ENCODE results near the gene C1QTNF8.

Gene C1QTNF8

GRCh38 chr16:1096169-1097082, at the start of gene C1QTNF8:
C1QTNF8 (minus strand) TSS chr16:1096244; CDS start chr16:1094922, 1,322 bp downstream.
- H3K27ac ChIP-seq: no peak within 1 kb of the TSS
- DNase-seq (ENCODE audit: low read depth, low spot score): no peak

- DNase-seq (ENCODE audit: low read depth, low spot score): no peak
- no peak overlapping the region for H3K27ac ChIP-seq
Observed at GRCh38 chr16:1145383-1146100, 49.5 kb upstream of the C1QTNF8 start.

DNA sequence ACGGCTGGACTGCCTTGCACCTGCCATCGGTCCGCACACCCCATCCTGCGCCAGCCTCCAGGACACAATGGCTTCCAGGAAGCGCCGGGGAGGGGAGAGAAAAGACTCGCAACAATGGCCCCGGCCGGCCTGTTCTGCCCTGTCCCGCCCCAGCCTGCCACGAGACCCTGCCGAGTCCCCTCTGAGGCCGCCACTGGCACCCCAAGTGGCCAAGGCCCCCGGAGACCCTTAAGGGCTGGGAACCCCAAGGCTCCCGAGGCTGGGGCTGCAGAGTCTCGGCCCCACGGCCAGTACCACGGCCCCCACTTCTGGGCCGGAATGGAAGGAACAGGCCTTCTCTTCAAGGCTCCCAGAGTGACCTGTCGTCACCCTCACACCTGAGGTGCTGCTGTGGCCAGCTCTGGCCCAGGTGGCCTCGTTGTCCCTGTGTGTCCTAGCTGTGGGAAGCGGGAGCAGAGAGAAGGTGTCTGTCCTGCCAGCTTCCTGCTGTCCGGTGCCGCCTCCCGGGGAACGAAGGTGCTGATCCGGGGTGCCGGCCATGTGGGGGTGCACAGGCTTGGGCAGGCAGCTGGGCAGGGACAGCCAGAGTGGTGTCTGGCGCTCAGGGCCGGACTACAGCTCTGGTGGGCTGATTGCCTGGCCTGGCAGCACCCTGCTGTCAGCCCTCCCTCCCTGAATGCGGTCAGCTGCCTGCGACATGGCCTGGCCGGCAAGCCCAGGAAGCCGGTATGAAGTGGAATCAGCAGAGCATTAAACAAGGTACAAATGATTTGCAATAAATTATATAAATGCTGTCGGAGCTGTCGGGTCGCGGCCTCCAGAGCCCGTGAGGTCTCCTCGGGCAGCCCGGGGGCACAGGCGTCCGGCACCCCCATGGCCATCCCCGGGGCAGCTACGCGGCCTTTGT, 48.7 kb upstream of the C1QTNF8 start:
- H3K27ac ChIP-seq: no peak overlapping the region
- no peak for DNase-seq (ENCODE audit: low read depth, low spot score)

GRCh38 chr16:1143761-1144450, 47.9 kb upstream of the C1QTNF8 start:
- no peak for DNase-seq (ENCODE audit: low read depth, low spot score)

GRCh38 chr16:1142911-1143310, 46.9 kb upstream of the C1QTNF8 start:
- DNase-seq (ENCODE audit: low read depth, low spot score): no peak
- no peak overlapping the region for H3K27ac ChIP-seq

More at GRCh38 chr16:1143761-1144450, 47.9 kb upstream of the C1QTNF8 start:
- H3K27ac ChIP-seq: no peak overlapping the region

- no peak overlapping the region for H3K27ac ChIP-seq
- DNase-seq (ENCODE audit: low read depth, low spot score): no peak
Observed at GRCh38 chr16:1141716-1142115, 45.7 kb upstream of the C1QTNF8 start.

DNA sequence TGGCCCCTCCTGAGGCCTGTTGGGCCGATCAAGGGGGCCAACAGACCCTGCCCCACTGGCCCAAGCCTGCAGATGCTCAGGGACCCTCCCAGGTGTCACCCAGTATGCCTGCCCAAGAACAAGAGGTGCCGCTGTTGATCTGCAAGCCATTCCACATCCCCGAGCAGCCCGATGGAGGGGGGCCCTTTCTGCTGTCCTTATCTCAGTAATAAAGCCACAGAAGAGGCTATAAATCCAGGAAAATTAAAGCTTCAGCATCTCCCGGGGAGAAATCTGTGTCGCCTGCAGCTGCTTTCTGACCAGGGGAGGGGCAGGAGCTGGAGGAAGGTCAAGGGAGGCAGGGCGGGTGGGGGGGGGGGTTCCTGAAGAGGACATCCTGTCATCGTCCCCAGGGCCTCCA, 45.1 kb upstream of the C1QTNF8 start:
- no peak overlapping the region for H3K27ac ChIP-seq
- no peak for DNase-seq (ENCODE audit: low read depth, low spot score)

GRCh38 chr16:1140582-1141162, 44.6 kb upstream of the C1QTNF8 start:
- no peak overlapping the region for H3K27ac ChIP-seq
- no peak for DNase-seq (ENCODE audit: low read depth, low spot score)

DNA sequence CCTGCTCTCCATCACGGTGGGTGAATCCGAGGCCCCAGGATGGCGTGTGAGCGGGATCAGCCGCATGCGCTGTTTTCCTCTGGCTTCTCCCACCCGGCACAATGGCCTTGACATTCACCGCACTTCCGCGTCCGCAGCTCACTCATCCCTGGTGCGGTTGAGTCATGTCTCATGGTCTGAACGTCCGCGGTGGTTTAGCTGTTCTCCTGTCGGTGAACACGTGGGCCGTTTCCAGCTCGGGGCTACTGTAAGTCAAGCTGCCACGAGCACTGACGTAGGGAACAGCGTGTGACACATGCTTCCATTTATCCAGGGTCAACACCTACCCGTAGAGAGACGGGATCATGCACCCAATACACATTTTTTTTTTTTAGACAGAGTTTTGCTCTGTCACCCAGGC, 41.6 kb upstream of the C1QTNF8 start:
- no peak for DNase-seq (ENCODE audit: low read depth, low spot score)

DNA sequence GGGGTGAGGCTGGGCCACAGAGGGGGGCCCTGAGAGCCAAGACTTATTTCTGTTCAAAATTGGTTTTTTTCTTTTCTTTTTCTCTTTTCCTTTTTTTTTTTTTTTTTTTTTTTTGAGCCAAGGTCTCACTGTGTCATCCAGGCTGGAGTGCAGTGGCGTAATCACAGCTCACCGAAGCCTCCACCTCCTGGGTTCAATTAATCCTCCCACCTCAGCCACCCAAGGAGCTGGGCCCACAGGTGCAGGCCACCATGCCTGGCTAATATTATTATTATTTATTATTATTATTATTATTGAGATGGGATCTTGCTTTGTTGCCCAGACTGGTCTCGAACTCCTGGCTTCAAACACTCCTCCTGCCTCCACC, 39.4 kb upstream of the C1QTNF8 start:
- DNase-seq (ENCODE audit: low read depth, low spot score): no peak
- H3K27ac ChIP-seq: no peak overlapping the region

More for the DNA sequence above, 41.6 kb upstream of the C1QTNF8 start:
- H3K27ac ChIP-seq: no peak overlapping the region

- DNase-seq (ENCODE audit: low read depth, low spot score): no peak
- H3K27ac ChIP-seq: no peak overlapping the region
Observed at GRCh38 chr16:1134776-1135458, 38.9 kb upstream of the C1QTNF8 start.

- no peak for DNase-seq (ENCODE audit: low read depth, low spot score)
- H3K27ac ChIP-seq: no peak overlapping the region
Observed at GRCh38 chr16:1133810-1134520, 37.9 kb upstream of the C1QTNF8 start.

DNA sequence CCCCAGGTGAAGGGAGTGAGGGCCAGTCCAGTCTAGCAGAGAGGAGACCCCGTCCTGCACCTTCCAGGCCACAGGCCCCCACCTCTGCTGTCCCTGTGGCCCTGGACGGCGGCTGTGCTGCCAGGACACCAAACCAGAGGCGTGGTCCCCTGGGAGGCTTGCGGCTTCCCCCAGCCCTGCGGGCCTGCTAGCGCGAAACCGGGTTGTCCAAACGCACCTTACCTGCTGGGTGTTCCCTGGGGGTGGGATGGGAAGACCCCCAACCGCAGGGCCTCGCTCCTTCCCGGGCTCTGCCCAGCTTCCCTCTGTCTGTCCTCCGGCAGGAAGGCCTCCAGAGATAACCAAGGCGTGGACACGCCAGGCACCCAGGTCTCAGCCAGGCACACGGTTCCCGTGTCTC, 37.2 kb upstream of the C1QTNF8 start:
- DNase-seq (ENCODE audit: low read depth, low spot score): no peak
- no peak overlapping the region for H3K27ac ChIP-seq

DNA sequence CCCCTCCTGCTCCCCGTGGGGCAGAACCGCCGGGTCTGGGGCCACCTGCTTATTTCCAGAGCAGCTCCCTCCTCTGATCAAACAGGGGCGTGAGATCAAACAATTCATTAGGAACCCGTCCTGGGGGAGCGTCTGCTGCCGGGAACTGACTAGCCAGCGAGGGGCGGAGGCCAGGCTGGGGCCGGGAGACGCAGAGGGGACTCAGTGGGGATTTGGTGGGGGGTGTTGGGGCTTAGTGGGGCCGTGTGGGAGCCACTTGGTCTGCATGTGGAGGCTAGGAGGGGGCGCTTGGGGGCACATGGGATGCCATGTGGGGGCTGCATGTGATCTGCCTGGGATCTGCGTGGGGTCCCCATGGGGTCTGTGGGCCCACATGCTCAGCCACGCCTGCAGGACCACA, 36.4 kb upstream of the C1QTNF8 start:
- no peak overlapping the region for H3K27ac ChIP-seq
- no peak for DNase-seq (ENCODE audit: low read depth, low spot score)

GRCh38 chr16:1131378-1131994, 35.4 kb upstream of the C1QTNF8 start:
- H3K27ac ChIP-seq: no peak overlapping the region
- DNase-seq (ENCODE audit: low read depth, low spot score): no peak

DNA sequence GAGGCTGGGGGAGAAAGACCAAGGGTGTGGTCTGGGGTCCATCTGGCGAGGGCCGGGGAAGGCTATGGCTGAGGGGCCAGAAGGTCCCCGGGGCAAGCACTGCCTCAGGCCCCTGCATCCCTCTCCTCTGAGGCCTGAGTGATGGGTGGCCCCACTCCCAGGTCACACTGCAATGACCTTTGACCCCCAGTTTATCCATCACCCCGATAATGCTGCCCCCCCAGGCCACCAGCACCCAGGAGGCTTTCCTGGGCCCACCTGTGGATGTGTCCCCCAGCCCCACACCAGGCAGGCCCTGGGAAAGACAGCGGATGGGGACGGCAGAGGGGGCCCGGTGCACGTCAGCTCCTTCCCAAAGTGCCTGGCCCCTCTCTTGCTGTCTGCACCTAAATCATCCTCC, 34.3 kb upstream of the C1QTNF8 start:
- DNase-seq (ENCODE audit: low read depth, low spot score): no peak
- H3K27ac ChIP-seq: no peak overlapping the region

DNA sequence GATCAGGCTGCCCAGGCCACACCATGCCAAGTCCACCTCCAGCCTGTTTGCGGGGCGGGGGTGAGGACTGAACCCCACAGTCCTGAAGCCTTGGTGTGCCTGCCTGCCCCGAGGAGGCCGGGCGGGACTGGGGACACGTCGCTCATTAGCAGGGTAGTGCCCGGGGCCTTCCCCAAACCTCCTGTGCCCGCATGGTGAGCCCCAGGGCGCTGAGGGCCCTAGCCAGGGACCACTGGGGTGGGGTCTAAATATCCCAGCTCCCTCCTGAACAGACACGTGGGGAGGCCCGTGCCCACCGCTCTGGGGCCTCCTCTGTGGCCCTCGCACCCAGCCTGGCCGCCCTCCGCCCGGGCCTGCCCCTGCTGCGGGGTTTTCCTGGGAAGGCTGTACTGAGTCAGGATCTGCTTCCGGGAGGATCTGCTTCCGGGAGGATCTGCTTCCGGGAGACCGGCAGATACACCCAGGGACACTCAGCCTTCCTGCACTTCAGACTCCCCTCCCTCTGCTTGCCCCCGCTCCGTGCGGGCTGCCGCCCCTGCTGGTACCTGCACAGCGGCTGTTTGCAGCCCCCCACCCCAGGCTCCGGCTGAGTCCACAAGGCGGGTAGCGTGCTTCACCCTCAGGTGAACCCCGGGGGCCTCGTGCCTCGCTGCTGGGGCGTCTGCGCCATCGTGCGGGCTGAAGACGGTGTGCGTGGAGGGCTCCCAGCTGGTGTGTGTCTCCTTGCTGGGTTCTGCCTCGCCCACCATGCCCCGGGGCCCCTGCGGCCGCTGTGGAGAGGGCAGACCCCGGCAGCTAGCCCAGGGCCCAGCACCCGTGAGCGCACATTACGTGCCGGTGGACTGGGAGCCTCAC, 33.3 kb upstream of the C1QTNF8 start:
- DNase-seq (ENCODE audit: low read depth, low spot score): no peak
- no peak overlapping the region for H3K27ac ChIP-seq

Measured in epithelial cell of prostate (primary cell).